ENCODE results near the gene EPHA8.

Gene EPHA8

DNA sequence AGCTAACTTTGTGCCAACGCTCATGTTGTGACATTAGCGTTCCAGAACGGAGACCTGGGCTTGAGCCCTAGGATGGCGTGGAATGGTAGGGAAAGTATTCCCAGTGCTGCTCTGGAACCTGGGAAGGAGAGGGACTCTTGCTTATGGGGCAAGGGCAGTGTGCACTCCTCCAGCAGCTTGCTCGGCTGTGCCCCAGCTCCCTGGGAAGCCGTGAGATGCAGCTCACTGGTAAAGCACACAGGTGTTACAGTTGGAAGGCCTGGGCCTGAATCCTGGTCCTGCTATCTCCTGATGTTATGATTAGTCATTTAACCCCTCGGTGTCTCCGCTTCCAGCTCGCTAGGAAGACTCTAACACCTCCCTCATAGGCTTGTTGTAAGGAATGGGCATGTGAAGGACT is 42.4 kb upstream of the EPHA8 start:
- Histone ChIP-seq H3K4me1 (ENCODE audit: insufficient read depth, poor library complexity, severe bottlenecking) (no peaks in the 10 kb centered on the region), H3K4me3 (ENCODE audit: severe bottlenecking) (no peak overlapping the region), H3K27me3 (ENCODE audit: insufficient read depth, poor library complexity, severe bottlenecking) (no peaks in the 10 kb centered on the region), H3K36me3 (ENCODE audit: low read depth) (peaks cover 42% of the 10 kb centered on the region), H3K27ac (ENCODE audit: poor library complexity, severe bottlenecking) (no peak overlapping the region), H3K9me3 (ENCODE audit: severe bottlenecking) (no peaks in the 10 kb centered on the region)
- TF ChIP-seq, protein P1, sequence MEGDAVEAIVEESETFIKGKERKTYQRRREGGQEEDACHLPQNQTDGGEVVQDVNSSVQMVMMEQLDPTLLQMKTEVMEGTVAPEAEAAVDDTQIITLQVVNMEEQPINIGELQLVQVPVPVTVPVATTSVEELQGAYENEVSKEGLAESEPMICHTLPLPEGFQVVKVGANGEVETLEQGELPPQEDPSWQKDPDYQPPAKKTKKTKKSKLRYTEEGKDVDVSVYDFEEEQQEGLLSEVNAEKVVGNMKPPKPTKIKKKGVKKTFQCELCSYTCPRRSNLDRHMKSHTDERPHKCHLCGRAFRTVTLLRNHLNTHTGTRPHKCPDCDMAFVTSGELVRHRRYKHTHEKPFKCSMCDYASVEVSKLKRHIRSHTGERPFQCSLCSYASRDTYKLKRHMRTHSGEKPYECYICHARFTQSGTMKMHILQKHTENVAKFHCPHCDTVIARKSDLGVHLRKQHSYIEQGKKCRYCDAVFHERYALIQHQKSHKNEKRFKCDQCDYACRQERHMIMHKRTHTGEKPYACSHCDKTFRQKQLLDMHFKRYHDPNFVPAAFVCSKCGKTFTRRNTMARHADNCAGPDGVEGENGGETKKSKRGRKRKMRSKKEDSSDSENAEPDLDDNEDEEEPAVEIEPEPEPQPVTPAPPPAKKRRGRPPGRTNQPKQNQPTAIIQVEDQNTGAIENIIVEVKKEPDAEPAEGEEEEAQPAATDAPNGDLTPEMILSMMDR (IDR thresholded peaks at IDR 0.05; ENCODE audit: poor library complexity, severe bottlenecking), result no peak
- DNase-seq (ENCODE audit: low spot score) (no peak), ATAC-seq (ENCODE audit: low read depth) (no peak)

DNA sequence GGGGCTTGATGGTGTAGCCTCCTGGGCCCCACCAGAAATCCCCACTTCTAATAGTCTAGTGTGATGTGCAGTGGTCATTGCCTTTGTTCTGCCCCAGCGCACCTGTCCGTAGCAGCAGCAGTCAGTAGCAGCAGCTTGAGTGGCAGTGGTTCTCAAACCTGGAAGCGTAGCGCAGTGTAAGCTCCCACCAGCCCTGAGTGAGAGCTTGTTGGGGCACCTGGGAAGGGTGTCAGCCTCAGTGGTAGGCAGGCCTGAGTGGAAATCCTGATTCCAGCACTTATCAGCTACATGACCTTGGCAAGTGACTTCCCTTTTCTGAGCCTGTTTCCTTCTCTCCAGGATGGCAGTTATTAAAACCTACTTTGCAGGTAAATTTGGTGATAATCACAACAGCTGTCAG is 41.6 kb upstream of the EPHA8 start:
- Histone ChIP-seq H3K9me3 (ENCODE audit: severe bottlenecking) (no peaks in the 10 kb centered on the region), H3K36me3 (ENCODE audit: low read depth) (peaks cover 38% of the 10 kb centered on the region), H3K27ac (ENCODE audit: poor library complexity, severe bottlenecking) (no peak overlapping the region), H3K27me3 (ENCODE audit: insufficient read depth, poor library complexity, severe bottlenecking) (no peaks in the 10 kb centered on the region), H3K4me3 (ENCODE audit: severe bottlenecking) (no peak overlapping the region), H3K4me1 (ENCODE audit: insufficient read depth, poor library complexity, severe bottlenecking) (no peaks in the 10 kb centered on the region)
- TF ChIP-seq, protein P1 (IDR thresholded peaks at IDR 0.05; ENCODE audit: poor library complexity, severe bottlenecking), result no peak
- ATAC-seq (ENCODE audit: low read depth), result no peak
- DNase-seq (ENCODE audit: low spot score), result no peak

DNA sequence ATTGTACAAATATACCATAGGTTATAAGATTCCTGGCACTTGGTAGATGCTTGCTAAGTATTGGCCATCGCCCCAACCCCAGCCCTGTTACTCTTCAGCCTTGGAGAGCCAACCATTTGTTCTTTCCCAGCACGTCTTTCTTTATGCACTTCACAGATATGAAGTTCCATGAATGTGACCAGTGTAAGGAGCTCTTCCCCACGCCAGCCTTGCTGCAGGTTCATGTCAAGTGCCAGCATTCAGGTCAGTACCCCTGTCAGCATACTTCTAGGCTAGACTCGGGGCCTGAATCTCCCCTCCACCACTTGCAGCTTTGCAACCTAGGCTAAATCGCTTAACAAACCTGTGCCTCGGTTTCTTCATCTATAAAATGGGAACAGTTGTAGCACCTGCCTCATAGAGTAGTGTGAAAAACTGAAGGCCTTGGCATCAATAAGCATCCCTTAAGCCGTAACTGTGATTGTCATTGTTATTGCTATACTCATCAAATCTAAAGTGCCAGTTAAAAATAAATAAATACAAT is 41.0 kb upstream of the EPHA8 start:
- TF ChIP-seq, protein P1 (IDR thresholded peaks at IDR 0.05; ENCODE audit: poor library complexity, severe bottlenecking), result no peak
- H3K36me3 ChIP-seq (ENCODE audit: low read depth), result peaks cover 36% of the 10 kb centered on the region
- ATAC-seq (ENCODE audit: low read depth), result no peak

DNA sequence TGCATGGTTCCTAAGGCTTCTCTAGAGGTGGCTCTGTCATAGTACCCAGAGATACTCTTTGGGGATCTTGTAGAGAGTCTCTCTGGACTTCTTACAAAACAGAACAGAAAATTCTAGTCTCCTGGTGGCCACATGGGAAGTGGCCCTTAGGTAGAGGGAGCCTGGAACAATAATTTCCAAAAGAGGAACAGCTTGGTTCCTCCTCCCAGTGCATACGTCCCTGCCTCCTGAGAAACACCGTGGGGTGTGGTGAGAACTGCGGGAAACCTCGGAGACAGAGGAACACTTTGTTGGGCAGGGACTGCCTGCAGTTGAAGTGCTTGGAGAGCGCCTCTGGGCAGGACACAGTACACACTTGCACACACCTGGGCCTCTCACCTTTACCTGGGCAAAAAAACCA is 38.8 kb upstream of the EPHA8 start:
- Histone ChIP-seq H3K27me3 (ENCODE audit: insufficient read depth, poor library complexity, severe bottlenecking) (no peaks in the 10 kb centered on the region), H3K36me3 (ENCODE audit: low read depth) (peaks cover 21% of the 10 kb centered on the region), H3K4me3 (ENCODE audit: severe bottlenecking) (no peak overlapping the region), H3K4me1 (ENCODE audit: insufficient read depth, poor library complexity, severe bottlenecking) (no peaks in the 10 kb centered on the region), H3K9me3 (ENCODE audit: severe bottlenecking) (no peaks in the 10 kb centered on the region), H3K27ac (ENCODE audit: poor library complexity, severe bottlenecking) (no peak overlapping the region)
- DNase-seq (ENCODE audit: low spot score), result no peak
- TF ChIP-seq, protein P1 (IDR thresholded peaks at IDR 0.05; ENCODE audit: poor library complexity, severe bottlenecking), result no peak
- no peak for ATAC-seq (ENCODE audit: low read depth)

More for the DNA sequence above, 41.0 kb upstream of the EPHA8 start:
- no peak for DNase-seq (ENCODE audit: low spot score)
- Histone ChIP-seq H3K27me3 (ENCODE audit: insufficient read depth, poor library complexity, severe bottlenecking) (no peaks in the 10 kb centered on the region), H3K27ac (ENCODE audit: poor library complexity, severe bottlenecking) (no peak overlapping the region), H3K9me3 (ENCODE audit: severe bottlenecking) (no peaks in the 10 kb centered on the region), H3K4me3 (ENCODE audit: severe bottlenecking) (no peak overlapping the region), H3K4me1 (ENCODE audit: insufficient read depth, poor library complexity, severe bottlenecking) (no peaks in the 10 kb centered on the region)

DNA sequence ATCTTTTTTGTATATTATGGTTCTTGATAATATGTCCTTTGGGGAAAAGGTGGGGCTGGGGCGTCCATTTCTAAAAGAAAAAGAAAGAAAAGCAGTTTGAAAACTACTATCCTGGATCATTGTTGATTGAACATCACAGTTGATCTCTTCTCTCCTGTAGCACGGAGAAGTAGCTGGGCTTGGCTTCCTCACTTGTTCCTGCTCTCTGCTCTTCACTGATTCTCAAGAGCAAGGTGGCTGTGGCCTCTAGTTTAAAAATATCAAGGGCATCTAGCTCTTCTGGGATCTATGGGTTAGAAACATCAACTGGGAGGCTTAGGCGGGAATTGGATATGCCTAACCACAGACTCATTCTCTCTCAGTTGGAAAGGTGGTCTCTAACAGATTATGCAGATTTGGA is 38.1 kb upstream of the EPHA8 start:
- peaks cover 21% of the 10 kb centered on the region for H3K36me3 ChIP-seq (ENCODE audit: low read depth)
- ATAC-seq (ENCODE audit: low read depth), result no peak

More for the DNA sequence above, 38.1 kb upstream of the EPHA8 start:
- Histone ChIP-seq H3K27ac (ENCODE audit: poor library complexity, severe bottlenecking) (no peak overlapping the region), H3K27me3 (ENCODE audit: insufficient read depth, poor library complexity, severe bottlenecking) (no peaks in the 10 kb centered on the region), H3K9me3 (ENCODE audit: severe bottlenecking) (no peaks in the 10 kb centered on the region), H3K4me3 (ENCODE audit: severe bottlenecking) (no peak overlapping the region), H3K4me1 (ENCODE audit: insufficient read depth, poor library complexity, severe bottlenecking) (no peaks in the 10 kb centered on the region)
- TF ChIP-seq, protein P1 (IDR thresholded peaks at IDR 0.05; ENCODE audit: poor library complexity, severe bottlenecking), result no peak
- no peak for DNase-seq (ENCODE audit: low spot score)
